LNCAP (cell line): ENCODE measurements around the gene TNFRSF13B.

ENCODE experiments used
- CTCF ChIP-seq: fragments of 450-650 bp; IDR thresholded peaks from 2 replicates; pipeline ENCODE4 v1.5.1; 2017; ENCODE audit warnings: mild to moderate bottlenecking

The TNFRSF13B gene

DNA sequence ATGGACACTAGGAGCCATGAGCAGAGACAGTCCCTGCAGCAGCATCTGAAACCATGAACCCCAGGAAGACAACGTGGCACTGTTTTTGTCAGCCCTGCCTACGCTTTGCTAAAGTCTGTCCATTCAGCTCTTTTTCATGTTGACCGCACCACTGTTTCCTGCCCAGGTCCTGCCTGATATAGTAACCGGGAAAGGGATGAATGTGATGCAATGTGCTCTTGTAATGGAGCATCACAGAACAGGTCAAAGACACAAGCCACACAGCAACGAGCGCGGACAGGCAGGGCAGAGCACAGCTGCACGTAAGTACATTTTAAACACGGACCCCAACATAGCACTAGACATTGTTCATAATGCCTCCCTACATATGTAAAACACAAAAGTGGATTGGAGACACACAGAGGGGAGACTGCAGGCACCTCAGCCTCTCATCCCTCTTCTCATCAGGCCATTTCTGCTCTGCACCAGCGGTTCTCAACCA is 16.9 kb upstream of the TNFRSF13B start:
- TF ChIP-seq CTCF, result no peak

GRCh38 chr17:16987830-16988601 is 16.1 kb upstream of the TNFRSF13B start:
- no peak for TF ChIP-seq CTCF

- no peak for TF ChIP-seq CTCF
Measured at GRCh38 chr17:16987066-16987829, 15.3 kb upstream of the TNFRSF13B start.

GRCh38 chr17:16986391-16986790 is 14.5 kb upstream of the TNFRSF13B start:
- no peak for TF ChIP-seq CTCF

DNA sequence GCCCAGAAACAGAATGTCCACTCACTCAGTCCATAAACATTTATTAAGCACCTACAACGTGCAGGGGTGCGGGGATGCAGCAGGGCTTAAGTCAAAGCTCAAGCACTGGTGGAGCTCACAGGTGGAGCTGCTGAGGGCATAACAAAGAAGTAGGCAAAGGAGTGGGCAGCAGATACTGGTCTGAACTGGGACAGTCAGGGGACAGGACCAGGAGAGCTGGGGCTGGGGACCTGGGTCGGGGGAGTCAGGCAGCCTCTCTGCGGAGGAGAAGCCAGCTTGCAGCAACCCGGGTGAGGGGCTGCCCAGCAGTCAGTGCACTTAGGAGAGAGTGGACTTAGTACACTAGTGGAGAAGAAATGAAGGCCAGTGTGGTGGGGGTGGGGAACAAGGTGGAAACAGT is 10.0 kb upstream of the TNFRSF13B start:
- no peak for TF ChIP-seq CTCF

DNA sequence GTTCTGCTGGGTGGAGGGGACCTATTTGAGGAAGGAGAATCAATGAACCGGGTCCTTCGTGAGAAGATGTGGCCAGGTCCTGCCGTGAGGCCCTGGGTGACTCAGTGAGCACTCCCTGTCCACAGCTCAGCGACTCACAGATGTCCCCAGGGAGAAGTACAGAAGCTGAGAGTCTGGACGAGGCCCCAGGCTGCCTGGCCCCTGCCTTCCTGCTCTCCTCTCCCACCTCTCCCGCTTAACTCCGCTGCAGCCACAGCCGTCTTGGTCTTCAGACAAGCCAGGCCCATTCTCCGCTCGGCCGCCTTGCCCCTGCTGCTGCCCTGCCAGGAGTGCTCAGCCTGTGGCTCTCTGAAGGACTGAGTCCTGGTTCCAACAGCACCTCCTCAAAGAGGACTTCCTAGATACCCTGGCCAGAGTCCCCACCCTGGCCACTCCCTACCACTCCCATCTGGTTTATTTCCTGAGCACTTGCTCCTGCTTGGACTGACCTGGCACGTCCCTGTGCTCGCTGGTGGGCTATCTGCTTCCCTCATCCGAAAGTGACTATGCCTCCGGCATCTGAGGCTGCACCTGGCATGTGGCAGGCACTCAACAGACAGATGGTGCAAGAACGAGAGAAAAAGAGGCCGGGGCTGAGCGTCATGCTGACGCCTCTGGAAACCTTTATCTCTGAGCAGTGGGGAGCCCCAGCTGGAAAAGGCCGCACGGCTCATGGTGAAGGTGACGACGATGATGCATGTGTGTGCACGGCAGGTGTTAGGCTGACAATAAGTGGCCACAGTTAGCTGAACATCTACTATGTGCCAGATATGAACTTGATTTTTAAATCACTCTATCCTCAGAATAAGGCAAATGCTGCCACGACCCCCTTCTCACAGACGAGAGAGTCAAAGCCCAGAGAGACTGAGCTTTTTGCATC is 9.2 kb upstream of the TNFRSF13B start:
- TF ChIP-seq CTCF, result no peak

DNA sequence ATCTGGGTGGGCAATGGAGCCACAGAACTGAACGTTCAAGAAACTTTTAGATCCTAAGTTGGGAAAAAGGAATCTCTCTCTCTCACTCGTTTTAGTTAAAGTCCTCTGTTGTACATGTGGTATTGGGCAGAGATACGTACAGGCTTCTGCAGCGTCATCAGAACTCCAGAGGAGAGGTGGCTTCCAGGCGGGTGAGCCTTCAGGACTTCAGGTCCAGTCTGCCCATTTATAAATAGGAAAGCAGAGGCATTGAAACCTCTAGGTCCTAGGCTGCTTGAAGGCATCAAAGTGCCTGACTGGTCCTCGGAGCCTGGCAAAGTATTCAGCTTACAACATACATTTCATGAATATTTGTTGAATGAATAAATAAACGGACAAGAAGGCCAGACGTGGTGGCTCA is 8.1 kb upstream of the TNFRSF13B start:
- TF ChIP-seq CTCF, result no peak
